ENCODE data around the gene TMEM128. TPM values are rescaled to one million over a fixed set of nuclear protein-coding genes. Genes with fewer than 3 reads are reported as not detected.
A peak's percentile ranks its signal among the peaks of the same experiment; 100 is the strongest.

Gene TMEM128
- total and polyA plus RNA-seq, 12 donors, result 8.3 to 18.2 (median 11.3) TPM

DNA sequence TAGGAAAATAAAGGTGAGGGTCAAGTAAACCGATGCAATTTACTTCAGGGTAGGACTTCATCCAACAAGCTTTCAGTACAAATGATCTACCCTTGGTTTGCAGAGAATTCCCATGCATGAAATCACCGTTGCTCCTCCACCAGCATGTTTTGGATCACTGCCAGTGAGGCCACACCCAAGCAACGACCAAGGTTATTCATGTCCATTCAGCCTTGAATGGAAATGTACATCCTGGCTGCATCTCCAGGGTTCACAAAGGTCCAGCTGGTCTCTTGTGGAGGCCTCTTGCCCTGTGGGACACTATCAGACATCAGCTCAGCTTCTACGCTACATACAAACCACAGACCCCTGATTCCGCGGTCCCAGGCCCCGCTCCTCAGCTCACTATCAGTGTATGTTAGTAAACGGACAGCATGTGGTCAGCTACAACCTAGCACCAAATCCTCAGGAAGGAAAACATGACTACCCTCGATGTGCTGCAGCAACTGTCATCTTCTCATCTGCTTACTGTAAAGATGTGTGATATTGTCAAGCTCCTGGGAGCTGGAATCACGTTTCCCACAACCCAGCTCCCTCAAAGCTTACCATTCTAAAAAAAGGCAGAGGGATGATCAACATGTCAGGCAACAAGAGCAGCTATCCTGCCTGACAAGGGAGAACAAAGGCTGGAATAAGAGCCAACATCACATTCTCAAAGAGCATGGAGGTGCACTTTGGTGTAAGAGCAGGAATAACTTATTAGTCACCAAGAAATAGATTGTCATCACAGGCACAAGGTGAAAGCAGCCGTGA is 37.0 kb upstream of the TMEM128 start:
- Histone ChIP-seq H3K27ac (peak overlapping the region in 9 of 10 donors; percentile 17 to 79 (median 57)), H3K9me3 (no peaks in the 10 kb centered on the region), H3K4me1 (peaks cover 9 to 36% (median 22%) of the 10 kb centered on the region in 9 donors), H3K27me3 (no peaks in the 10 kb centered on the region), H3K4me3 (no peak overlapping the region), H3K36me3 (peaks cover 0 to 63% (median 27%) of the 10 kb centered on the region in 9 donors)
- TF ChIP-seq, protein P1, sequence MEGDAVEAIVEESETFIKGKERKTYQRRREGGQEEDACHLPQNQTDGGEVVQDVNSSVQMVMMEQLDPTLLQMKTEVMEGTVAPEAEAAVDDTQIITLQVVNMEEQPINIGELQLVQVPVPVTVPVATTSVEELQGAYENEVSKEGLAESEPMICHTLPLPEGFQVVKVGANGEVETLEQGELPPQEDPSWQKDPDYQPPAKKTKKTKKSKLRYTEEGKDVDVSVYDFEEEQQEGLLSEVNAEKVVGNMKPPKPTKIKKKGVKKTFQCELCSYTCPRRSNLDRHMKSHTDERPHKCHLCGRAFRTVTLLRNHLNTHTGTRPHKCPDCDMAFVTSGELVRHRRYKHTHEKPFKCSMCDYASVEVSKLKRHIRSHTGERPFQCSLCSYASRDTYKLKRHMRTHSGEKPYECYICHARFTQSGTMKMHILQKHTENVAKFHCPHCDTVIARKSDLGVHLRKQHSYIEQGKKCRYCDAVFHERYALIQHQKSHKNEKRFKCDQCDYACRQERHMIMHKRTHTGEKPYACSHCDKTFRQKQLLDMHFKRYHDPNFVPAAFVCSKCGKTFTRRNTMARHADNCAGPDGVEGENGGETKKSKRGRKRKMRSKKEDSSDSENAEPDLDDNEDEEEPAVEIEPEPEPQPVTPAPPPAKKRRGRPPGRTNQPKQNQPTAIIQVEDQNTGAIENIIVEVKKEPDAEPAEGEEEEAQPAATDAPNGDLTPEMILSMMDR (IDR thresholded peaks at IDR 0.05), result no peak
- peak in 6 of 8 donors; percentile 19 to 61 (median 32) for ATAC-seq
- intact Hi-C loops (cut with DNase I), result loop anchor here in 2 of 10 donors (5.0 kb wide), 1 partner anchor 33 kb away; no protein-coding TSS in a partner anchor
- DNase-seq, result peak in 1 of 2 donors; percentile 23
- 43 to 55% methylated on average over 11 of the region's 11 CpGs for WGBS, 2 donors

DNA sequence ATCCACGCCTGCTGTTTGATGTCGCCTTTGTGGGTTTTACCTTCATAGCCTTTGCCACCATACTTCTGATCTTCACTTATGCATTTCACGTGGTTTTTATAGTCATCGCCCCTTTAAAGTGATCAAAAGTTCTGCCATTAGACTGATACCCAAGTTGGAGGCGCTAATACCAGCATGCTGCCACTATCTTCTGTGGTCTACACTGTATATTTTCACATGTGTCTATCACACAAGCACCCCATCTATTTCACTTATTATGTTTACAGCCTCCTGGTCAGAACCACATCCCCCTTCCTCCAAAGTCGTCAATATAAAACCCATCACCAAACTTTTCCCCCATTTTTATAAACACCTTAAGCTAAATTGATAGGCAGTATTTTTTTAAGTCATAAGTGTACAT is 33.8 kb upstream of the TMEM128 start:
- Histone ChIP-seq H3K4me3 (no peak overlapping the region), H3K4me1 (peaks cover 0 to 19% (median 9%) of the 10 kb centered on the region in 9 donors), H3K9me3 (no peaks in the 10 kb centered on the region), H3K27me3 (no peaks in the 10 kb centered on the region), H3K27ac (no peak overlapping the region), H3K36me3 (peaks cover 0 to 95% (median 51%) of the 10 kb centered on the region in 9 donors)
- TF ChIP-seq, protein P1 (IDR thresholded peaks at IDR 0.05), result no peak
- WGBS, 2 donors, result 87 to 97% methylated on average over 6 of the region's 6 CpGs
- DNase-seq (no peak), ATAC-seq (no peak)
- intact Hi-C loops (cut with DNase I), result no loop called here

GRCh38 chr4:4277531-4277930 is 29.5 kb upstream of the TMEM128 start:
- H3K27ac ChIP-seq, result no peak overlapping the region
- no peak for DNase-seq
- no peaks in the 10 kb centered on the region for H3K9me3 ChIP-seq
- H3K4me1 ChIP-seq, result no peaks in the 10 kb centered on the region
- 77 to 89% methylated on average over 6 of the region's 6 CpGs for WGBS, 2 donors
- H3K27me3 ChIP-seq, result no peaks in the 10 kb centered on the region
- no peak for ATAC-seq
- no peak overlapping the region for H3K4me3 ChIP-seq
- H3K36me3 ChIP-seq, result peaks cover 0 to 100% (median 74%) of the 10 kb centered on the region in 9 donors
- TF ChIP-seq, protein P1 (IDR thresholded peaks at IDR 0.05), result no peak
- intact Hi-C loops (cut with DNase I), result no loop called here

GRCh38 chr4:4274226-4274625 is 26.2 kb upstream of the TMEM128 start:
- no peak for DNase-seq
- intact Hi-C loops (cut with DNase I), result no loop called here
- Histone ChIP-seq H3K27me3 (no peaks in the 10 kb centered on the region), H3K36me3 (peaks cover 0 to 100% (median 50%) of the 10 kb centered on the region in 9 donors), H3K4me1 (peaks cover 0 to 27% (median 0%) of the 10 kb centered on the region in 9 donors), H3K9me3 (no peaks in the 10 kb centered on the region), H3K4me3 (no peak overlapping the region), H3K27ac (no peak overlapping the region)
- WGBS, 2 donors, result 91 to 96% methylated on average over 14 of the region's 14 CpGs
- TF ChIP-seq, protein P1 (IDR thresholded peaks at IDR 0.05), result no peak
- ATAC-seq, result no peak
